Neural crest cell (in vitro differentiated cells): ENCODE measurements around the gene SPAG6. TPM values are rescaled to one million over a fixed set of nuclear protein-coding genes. Genes with fewer than 3 reads are reported as not detected.
A peak's percentile ranks its signal among the peaks of the same experiment; 100 is the strongest.

Experiments
- DNase-seq: peaks from one replicate; pipeline ENCODE4 v3.0.0; 2021; ENCODE audit warnings: low read depth, mixed read lengths, low spot score
- H3K27ac Mint-ChIP-seq: one replicate; pipeline ENCODE4 v1.8.0; 2021; ENCODE audit warnings: mild to moderate bottlenecking, mixed read lengths; ENCODE audit not compliant: unreplicated experiment
- H3K27me3 Mint-ChIP-seq: 2 replicates; pipeline ENCODE4 v1.8.0; 2021; ENCODE audit warnings: low read depth, mild to moderate bottlenecking, mixed read lengths
- H3K36me3 Mint-ChIP-seq: 2 replicates; pipeline ENCODE4 v1.8.0; 2021; ENCODE audit warnings: low read depth, mild to moderate bottlenecking, mixed read lengths
- H3K4me1 Mint-ChIP-seq: 2 replicates; pipeline ENCODE4 v1.8.0; 2021; ENCODE audit warnings: mixed read lengths
- H3K4me3 Mint-ChIP-seq: one replicate; pipeline ENCODE4 v1.8.0; 2021; ENCODE audit warnings: mild to moderate bottlenecking, mixed read lengths
- H3K9me3 Mint-ChIP-seq: 2 replicates; pipeline ENCODE4 v1.8.0; 2021; ENCODE audit warnings: mixed read lengths
- total RNA-seq: library from RNA; stranded (reverse); gene quantifications from 2 replicates; pipeline ENCODE4 v1.2.1, GENCODE V29; 2021
- TF ChIP-seq, protein P1 (sequence below): fragments of 200-600 bp; sonication (generic); conservative IDR thresholded peaks from 2 replicates; pipeline ENCODE4 v1.5.0; 2021; ENCODE audit warnings: antibody characterized with exemption, mild to moderate bottlenecking

The SPAG6 gene
- total RNA-seq, 1 donor from 2014 or later, result 1.6 TPM

GRCh38 chr10:22323538-22324305, 21.6 kb upstream of the SPAG6 start:
- Mint-ChIP-seq H3K9me3 (no peaks in the 10 kb centered on the region), H3K27me3 (peaks cover 63% of the 10 kb centered on the region), H3K36me3 (peaks cover 11% of the 10 kb centered on the region), H3K4me1 (peaks cover 50% of the 10 kb centered on the region), H3K4me3 (peak overlapping the region; percentile 96), H3K27ac (no peak overlapping the region)
- TF ChIP-seq, protein P1, sequence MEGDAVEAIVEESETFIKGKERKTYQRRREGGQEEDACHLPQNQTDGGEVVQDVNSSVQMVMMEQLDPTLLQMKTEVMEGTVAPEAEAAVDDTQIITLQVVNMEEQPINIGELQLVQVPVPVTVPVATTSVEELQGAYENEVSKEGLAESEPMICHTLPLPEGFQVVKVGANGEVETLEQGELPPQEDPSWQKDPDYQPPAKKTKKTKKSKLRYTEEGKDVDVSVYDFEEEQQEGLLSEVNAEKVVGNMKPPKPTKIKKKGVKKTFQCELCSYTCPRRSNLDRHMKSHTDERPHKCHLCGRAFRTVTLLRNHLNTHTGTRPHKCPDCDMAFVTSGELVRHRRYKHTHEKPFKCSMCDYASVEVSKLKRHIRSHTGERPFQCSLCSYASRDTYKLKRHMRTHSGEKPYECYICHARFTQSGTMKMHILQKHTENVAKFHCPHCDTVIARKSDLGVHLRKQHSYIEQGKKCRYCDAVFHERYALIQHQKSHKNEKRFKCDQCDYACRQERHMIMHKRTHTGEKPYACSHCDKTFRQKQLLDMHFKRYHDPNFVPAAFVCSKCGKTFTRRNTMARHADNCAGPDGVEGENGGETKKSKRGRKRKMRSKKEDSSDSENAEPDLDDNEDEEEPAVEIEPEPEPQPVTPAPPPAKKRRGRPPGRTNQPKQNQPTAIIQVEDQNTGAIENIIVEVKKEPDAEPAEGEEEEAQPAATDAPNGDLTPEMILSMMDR, result no peak
- no peak for DNase-seq

DNA sequence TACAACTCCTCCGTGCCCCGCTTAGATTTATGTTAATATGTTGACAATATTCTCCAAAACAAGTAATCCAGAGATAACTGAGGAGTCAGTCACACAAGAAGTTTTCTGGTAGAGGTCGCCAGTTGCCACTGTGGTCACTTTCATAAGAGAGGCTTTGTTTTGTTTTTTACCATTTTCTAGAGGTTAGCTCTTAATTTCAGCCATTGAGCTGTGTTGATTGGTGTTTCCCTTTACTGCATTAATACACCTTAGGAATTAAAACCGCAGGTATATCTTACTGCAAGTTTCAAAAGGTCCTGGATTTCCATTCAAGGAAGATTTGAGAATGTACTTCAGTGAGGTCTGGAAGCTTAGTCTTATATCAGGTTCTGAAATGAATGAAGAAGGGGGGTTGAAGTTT, 20.9 kb upstream of the SPAG6 start:
- no peak for DNase-seq
- Mint-ChIP-seq H3K36me3 (peaks cover 14% of the 10 kb centered on the region), H3K27ac (no peak overlapping the region), H3K9me3 (no peaks in the 10 kb centered on the region), H3K27me3 (peaks cover 56% of the 10 kb centered on the region), H3K4me1 (peaks cover 50% of the 10 kb centered on the region), H3K4me3 (peak overlapping the region; percentile 96)
- TF ChIP-seq, protein P1, result no peak

DNA sequence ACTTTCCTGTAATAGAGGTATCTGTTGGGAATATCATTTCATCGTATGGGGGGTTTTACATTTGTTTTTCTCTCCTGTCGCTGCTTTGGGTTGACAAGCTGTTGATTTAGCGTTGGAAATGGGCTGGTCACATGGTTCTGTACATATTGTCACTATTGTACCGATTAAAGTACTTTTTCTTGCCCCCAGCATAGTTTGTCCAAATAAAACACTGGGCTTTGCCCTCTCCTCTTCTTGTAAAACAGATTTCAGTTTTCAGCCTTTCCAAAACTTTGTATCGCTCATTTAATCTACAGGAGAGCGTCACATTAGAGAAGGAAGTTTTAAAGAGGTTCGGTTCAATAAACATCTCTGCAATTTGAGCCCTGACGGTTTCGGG, 20.4 kb upstream of the SPAG6 start:
- Mint-ChIP-seq H3K27me3 (peaks cover 56% of the 10 kb centered on the region), H3K27ac (no peak overlapping the region)
- DNase-seq, result no peak

DNA sequence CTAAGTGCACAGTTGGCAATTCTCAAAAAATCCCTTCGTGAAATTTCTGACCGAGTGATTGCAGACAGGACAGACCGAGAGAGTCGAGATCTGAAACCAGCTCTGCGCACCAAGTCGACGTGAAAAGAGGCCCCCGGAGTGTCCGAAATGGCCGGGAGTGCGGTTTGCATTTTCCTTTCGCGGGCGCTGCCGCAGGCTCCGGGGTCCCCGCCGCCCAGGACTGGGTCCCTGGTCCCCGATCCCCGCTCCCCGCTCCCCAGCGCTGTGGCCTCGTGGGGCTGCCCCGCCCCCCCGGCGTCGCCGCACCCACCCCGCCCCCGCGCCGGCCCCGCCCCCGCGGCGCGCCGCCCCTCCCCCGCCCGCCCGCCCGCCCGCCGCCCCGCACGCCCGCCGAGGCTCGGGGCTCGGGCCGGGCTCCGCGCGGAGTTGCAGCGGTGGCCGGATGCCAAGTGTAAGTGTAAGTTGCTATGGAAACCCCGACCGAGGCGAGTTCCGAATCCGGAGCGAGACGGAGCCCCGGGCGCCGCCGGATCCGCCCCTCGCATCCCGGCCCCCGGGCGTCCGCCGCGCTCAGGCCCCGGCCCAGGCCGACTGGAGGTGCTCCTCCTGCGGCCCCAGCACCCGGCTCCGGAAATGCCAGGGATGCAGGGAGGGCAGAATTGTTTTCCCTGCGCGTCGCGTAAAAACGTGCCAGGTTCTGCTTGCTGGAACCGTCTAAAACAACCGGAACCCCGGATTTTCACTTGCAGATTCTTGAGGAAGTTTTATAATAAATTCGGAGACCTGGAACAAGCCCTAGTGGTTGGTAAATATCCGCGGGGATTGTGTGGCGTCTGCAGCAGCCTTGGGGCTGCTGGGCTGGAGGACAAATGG, 19.8 kb upstream of the SPAG6 start:
- DNase-seq, result peak; percentile 65
- H3K27ac Mint-ChIP-seq, result no peak overlapping the region
- H3K9me3 Mint-ChIP-seq, result no peaks in the 10 kb centered on the region
- H3K4me1 Mint-ChIP-seq, result peaks cover 41% of the 10 kb centered on the region
- H3K27me3 Mint-ChIP-seq, result peaks cover 51% of the 10 kb centered on the region
- peaks cover 15% of the 10 kb centered on the region for H3K36me3 Mint-ChIP-seq
- peak overlapping the region; percentile 96 for H3K4me3 Mint-ChIP-seq
- TF ChIP-seq, protein P1, result no peak

More for the DNA sequence above, 20.4 kb upstream of the SPAG6 start:
- Mint-ChIP-seq H3K9me3 (no peaks in the 10 kb centered on the region), H3K36me3 (peaks cover 18% of the 10 kb centered on the region), H3K4me3 (peak overlapping the region; percentile 96), H3K4me1 (peaks cover 45% of the 10 kb centered on the region)
- TF ChIP-seq, protein P1, result no peak

GRCh38 chr10:22326145-22326702, 19.1 kb upstream of the SPAG6 start:
- Mint-ChIP-seq H3K9me3 (no peaks in the 10 kb centered on the region), H3K27ac (no peak overlapping the region), H3K4me1 (peaks cover 41% of the 10 kb centered on the region), H3K4me3 (peak overlapping the region; percentile 93), H3K27me3 (peaks cover 57% of the 10 kb centered on the region), H3K36me3 (peaks cover 16% of the 10 kb centered on the region)
- TF ChIP-seq, protein P1, result no peak
- no peak for DNase-seq
